AG04450 (cell line): ENCODE data around the gene MED12L. TPM values are rescaled to one million over a fixed set of nuclear protein-coding genes. Genes with fewer than 3 reads are reported as not detected.
"Not testable (repeated sequence)": the region's sequence is repeated elsewhere in the genome, so short reads cannot be mapped to it uniquely, and the experiment has no call there.

ENCODE experiments used
- CTCF ChIA-PET: fragments of 300-600, 350-600 bp; formaldehyde crosslinking; extraction: SDS; loops from one replicate; lab custom pipeline; 2022; ENCODE audit warnings: antibody characterized with exemption, inconsistent platforms; lab: Charles Lee
- POLR2A ChIA-PET: fragments of 350-600 bp; formaldehyde crosslinking; extraction: SDS; loops from one replicate; lab custom pipeline; 2021; ENCODE audit warnings: antibody characterized with exemption, inconsistent platforms; lab: Yijun Ruan, JAX
- DNase-seq: peaks from one replicate; pipeline ENCODE4 v3.0.0-alpha.2; 2011; ENCODE audit warnings: low read depth, low spot score
- H3K27ac ChIP-seq: one replicate; pipeline ENCODE4 v1.5.1; 2012; ENCODE audit warnings: low read depth, low read length, control low read depth
- H3K27me3 ChIP-seq: one replicate; pipeline ENCODE4 v1.6.0; 2012; ENCODE audit warnings: low read length; ENCODE audit not compliant: control insufficient read depth, insufficient read depth
- H3K4me3 ChIP-seq: 2 replicates; pipeline ENCODE4 v1.5.1; 2011; ENCODE audit warnings: mild to moderate bottlenecking, low read depth, low read length, control low read depth
- H3K9me3 ChIP-seq: 2 replicates; pipeline ENCODE4 v1.5.1; 2012; ENCODE audit warnings: low read length; ENCODE audit not compliant: control insufficient read depth, insufficient read depth
- polyA plus RNA-seq: library from polyadenylated mRNA; depleted of rRNA; stranded (reverse); fragments of >200 nt; gene quantifications from 2 replicates; pipeline ENCODE4 v1.2.3, GENCODE V29; 2011
- TF ChIP-seq, protein P1 (sequence below): IDR thresholded peaks from 2 replicates; pipeline ENCODE4 v1.5.1; 2011; ENCODE audit warnings: low read depth, low read length, control low read depth, inconsistent platforms

Gene MED12L
- polyA plus RNA-seq, 1 experiment = 0.26 TPM

DNA sequence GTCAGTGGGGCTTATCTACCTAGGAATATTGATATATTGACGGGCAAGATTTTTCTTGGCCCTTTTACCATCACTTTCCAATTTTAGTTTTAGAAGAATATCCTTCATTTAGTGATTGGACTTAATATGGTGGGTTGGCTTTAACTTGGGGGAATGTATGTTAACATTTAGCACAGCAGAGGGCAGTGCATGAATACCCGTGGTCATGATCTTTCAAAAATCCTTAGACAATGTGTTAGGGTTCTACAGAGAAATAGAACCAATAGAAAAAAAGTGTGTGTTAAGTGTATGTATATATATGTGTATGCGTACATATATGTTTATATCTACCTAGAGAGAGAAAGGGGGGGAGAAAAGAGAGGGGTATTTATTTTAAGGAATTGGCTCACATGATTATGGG, 80.7 kb downstream of the MED12L start:
- Histone ChIP-seq H3K27ac (no peak overlapping the region), H3K27me3 (no peaks in the 10 kb centered on the region), H3K9me3 (no peaks in the 10 kb centered on the region), H3K4me3 (no peak overlapping the region)
- ChIA-PET CTCF (interaction anchor here (0.6 to 4.3 kb wide), 3 partner anchors 10 to 752 kb away, joined by 3 to 75 read pairs (median 17); partner anchors contain the start of gene P2RY14), POLR2A (no interaction called here)
- TF ChIP-seq, protein P1, sequence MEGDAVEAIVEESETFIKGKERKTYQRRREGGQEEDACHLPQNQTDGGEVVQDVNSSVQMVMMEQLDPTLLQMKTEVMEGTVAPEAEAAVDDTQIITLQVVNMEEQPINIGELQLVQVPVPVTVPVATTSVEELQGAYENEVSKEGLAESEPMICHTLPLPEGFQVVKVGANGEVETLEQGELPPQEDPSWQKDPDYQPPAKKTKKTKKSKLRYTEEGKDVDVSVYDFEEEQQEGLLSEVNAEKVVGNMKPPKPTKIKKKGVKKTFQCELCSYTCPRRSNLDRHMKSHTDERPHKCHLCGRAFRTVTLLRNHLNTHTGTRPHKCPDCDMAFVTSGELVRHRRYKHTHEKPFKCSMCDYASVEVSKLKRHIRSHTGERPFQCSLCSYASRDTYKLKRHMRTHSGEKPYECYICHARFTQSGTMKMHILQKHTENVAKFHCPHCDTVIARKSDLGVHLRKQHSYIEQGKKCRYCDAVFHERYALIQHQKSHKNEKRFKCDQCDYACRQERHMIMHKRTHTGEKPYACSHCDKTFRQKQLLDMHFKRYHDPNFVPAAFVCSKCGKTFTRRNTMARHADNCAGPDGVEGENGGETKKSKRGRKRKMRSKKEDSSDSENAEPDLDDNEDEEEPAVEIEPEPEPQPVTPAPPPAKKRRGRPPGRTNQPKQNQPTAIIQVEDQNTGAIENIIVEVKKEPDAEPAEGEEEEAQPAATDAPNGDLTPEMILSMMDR = no peak
- DNase-seq = no peak

DNA sequence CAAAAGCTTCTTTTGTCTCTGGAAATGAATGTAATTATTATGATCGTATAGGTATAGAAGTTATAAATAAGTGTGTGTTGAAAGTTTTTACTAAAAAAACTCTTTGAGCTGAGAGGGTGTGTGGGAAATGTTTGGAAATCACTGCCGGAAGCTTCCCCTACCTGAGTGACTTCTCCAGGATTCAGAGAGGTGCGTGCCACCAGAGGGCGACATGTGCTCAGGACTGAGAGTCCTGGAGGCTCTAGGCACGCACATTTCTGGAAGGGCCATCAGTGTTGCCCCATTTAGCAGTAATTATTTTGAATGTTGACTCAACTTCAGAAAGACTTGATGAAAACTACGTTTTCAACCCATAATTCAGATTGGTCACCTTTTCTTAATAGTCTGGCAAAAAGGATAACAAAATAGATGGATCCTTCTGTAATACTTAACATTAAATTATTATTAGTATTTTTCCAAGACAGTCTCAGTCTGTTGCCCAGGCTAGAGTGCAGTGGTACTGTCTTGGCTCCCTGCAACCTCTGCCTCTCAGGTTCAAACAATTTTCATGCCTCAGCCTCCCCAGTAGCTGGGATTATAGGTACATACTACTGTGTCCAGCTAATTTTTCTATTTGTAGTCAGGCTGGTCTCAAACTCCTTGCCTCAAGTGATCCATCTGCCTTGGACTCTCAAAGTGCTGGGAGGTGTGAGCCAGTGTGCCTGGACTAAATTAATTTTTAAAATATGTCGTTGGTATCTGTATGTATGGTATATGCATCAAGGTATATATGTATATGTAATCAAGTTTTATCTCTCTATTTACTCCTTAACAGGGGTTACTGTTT, 83.0 kb downstream of the MED12L start:
- POLR2A ChIA-PET = no interaction called here
- Histone ChIP-seq H3K27me3 (no peaks in the 10 kb centered on the region), H3K27ac (no peak overlapping the region), H3K4me3 (no peak overlapping the region), H3K9me3 (no peaks in the 10 kb centered on the region)
- TF ChIP-seq, protein P1 = peak; percentile 86
- peak; percentile 18 for DNase-seq
- CTCF ChIA-PET = interaction anchor here (0.5 to 4.3 kb wide), 39 partner anchors 8 to 750 kb away, joined by 3 to 75 read pairs (median 5); partner anchors contain the start of gene P2RY14

DNA sequence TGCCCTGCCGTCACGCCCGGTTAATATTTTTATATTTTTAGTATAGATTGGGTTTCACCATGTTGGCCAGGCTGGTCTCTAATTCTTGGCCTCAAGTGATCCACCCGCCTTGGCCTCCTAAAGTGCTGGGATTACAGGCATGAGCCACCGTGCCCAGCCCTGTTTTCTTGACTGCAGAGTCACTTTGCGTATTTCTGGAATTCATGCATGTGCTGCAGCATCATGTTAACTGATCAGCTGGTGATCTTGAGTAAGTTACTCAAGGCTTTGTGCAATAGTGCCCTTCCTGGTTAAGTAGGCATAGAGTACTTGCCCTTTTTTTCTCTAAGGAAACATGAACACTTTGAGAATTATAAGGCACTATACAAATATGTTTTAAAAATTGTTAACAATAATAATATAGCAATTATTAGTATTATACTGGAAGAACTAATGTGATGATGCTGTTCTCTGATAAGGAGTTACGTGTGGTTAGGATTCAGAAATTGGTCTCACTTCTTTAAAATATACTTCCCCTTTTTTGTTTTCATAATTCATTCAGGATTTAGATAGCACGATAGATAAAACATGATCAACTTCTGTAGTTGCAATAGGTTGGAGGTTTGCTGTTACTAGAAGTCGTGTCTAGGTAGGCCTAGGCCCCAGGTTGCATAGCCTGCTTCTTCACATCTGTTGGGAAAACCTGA, 83.9 kb downstream of the MED12L start:
- Histone ChIP-seq H3K4me3 (no peak overlapping the region), H3K27me3 (no peaks in the 10 kb centered on the region), H3K27ac (no peak overlapping the region), H3K9me3 (no peaks in the 10 kb centered on the region)
- TF ChIP-seq, protein P1 = no peak
- no peak for DNase-seq
- ChIA-PET POLR2A (no interaction called here), CTCF (interaction anchor here (0.7 to 4.3 kb wide), 17 partner anchors 9 to 669 kb away, joined by 3 to 75 read pairs (median 10); partner anchors contain the start of gene P2RY14)

DNA sequence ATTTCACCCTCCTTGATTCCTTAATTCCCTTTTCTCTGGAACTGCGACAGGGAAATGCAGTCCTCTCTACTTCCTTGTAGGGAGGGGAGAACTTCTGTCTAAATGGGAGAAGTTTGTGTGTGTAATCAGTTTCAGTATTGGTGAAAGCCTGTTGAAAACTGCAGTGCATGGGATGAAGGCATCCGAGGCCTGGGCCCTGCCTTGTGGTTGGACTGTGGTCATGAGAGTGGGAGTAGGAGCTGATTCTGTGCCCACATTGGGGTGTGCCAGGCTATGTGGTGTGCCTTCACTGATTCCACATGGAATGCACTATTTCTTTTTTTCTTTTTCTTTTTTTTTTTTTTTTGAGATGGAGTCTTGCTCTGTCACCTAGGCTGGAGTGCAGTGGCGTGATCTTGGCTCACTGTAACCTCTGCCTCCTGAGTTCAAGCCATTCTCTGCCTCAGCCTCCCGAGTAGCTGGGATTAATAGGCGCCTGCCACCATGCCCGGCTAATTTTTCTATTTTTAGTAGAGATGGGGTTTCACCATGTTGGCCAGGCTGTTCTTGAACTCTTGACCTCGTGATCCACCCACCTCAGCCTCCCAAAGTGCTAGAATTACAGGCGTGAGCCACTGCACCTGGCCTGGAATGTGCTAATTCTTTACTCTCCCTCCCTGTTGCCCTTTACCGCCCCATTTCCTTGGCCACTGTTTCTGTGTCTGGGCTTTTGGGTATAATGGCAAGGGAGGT, 84.7 kb downstream of the MED12L start:
- POLR2A ChIA-PET, H3K27me3 ChIP-seq, DNase-seq, H3K4me3 ChIP-seq, H3K9me3 ChIP-seq, H3K27ac ChIP-seq: not testable (repeated sequence)
- CTCF ChIA-PET = interaction anchor here (2.4 to 4.3 kb wide), 2 partner anchors 110 to 157 kb away, joined by 13 to 75 read pairs; partner anchors contain the start of gene P2RY14

DNA sequence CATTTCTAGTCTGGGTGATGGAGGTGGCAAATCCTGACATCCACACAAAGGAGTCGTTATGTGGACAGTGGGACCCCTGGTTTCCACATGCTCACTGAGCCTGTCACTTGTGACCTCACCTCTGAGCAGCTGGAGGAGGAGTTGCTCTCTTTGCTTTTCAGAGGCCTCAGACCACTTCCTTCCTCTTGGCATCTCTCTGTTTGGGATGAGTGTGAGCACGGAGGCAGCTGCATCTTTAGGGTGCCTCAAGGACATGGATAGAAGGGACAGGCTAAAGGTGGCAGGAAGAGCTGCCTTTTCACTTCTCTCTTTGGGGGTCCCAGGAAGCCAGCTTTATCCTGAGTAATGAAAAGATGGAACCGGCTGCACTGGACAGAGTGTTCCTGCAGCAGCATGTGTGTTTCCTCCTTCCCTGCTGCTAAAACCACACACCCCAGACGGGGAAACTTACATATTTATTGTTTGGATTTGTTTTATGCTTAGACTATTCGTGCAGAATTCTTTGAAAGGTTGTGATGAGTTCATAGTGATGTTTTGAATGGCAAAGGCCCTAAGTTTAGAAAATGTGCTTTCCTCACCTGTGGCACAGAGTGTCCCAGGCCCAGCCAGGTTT, 85.8 kb downstream of the MED12L start:
- H3K9me3 ChIP-seq = no peaks in the 10 kb centered on the region
- no peak overlapping the region for H3K27ac ChIP-seq
- ChIA-PET POLR2A (no interaction called here), CTCF (interaction anchor here (0.7 to 3.5 kb wide), 5 partner anchors 15 to 156 kb away, joined by 3 to 19 read pairs (median 6); no protein-coding TSS in a partner anchor)
- TF ChIP-seq, protein P1 = no peak
- no peaks in the 10 kb centered on the region for H3K27me3 ChIP-seq
- no peak overlapping the region for H3K4me3 ChIP-seq
- DNase-seq = no peak
